DMS 273 (cell line): ENCODE data around the gene POTEF.
A peak's percentile ranks its signal among the peaks of the same experiment; 100 is the strongest.
"Not testable (repeated sequence)": the region's sequence is repeated elsewhere in the genome, so short reads cannot be mapped to it uniquely, and the experiment has no call there.

ENCODE experiments used
- DNase-seq: peaks from one replicate; lab custom pipeline; 2025; ENCODE audit not compliant: unreplicated experiment; lab: John Stamatoyannopoulos, UW

Gene POTEF

GRCh38 chr2:130129120-130129829, at the start of gene POTEF:
Gene POTEF, minus strand, starts transcription at chr2:130129222. Its CDS starts 8,707 bp downstream, at chr2:130120515.
- not testable (repeated sequence) for DNase-seq

- DNase-seq, result not testable (repeated sequence)
These were observed 45.8 kb upstream of the POTEF start for GRCh38 chr2:130174866-130175265.

GRCh38 chr2:130169896-130170295, 40.9 kb upstream of the POTEF start:
- no peak for DNase-seq

GRCh38 chr2:130169163-130169562, 40.1 kb upstream of the POTEF start:
- DNase-seq, result not testable (repeated sequence)

GRCh38 chr2:130166611-130167010, 37.6 kb upstream of the POTEF start:
- not testable (repeated sequence) for DNase-seq

GRCh38 chr2:130165293-130166016, 36.4 kb upstream of the POTEF start:
- no peak for DNase-seq

- no peak for DNase-seq
These were observed 33.9 kb upstream of the POTEF start for GRCh38 chr2:130162968-130163367.

- not testable (repeated sequence) for DNase-seq
These were observed 33.5 kb upstream of the POTEF start for GRCh38 chr2:130162486-130162885.

GRCh38 chr2:130160838-130161705, 32.0 kb upstream of the POTEF start:
- not testable (repeated sequence) for DNase-seq

GRCh38 chr2:130160131-130160530, 31.1 kb upstream of the POTEF start:
- DNase-seq, result no peak

GRCh38 chr2:130159376-130159775, 30.4 kb upstream of the POTEF start:
- not testable (repeated sequence) for DNase-seq

GRCh38 chr2:130158631-130159030, 29.6 kb upstream of the POTEF start:
- no peak for DNase-seq

- not testable (repeated sequence) for DNase-seq
These were observed 28.9 kb upstream of the POTEF start for GRCh38 chr2:130157825-130158514.

- DNase-seq, result peak; percentile 61
These were observed 28.3 kb upstream of the POTEF start for GRCh38 chr2:130157354-130157753.

GRCh38 chr2:130156624-130157004, 27.6 kb upstream of the POTEF start:
- no peak for DNase-seq

GRCh38 chr2:130155956-130156623, 27.1 kb upstream of the POTEF start:
- DNase-seq, result peak; percentile 87

- no peak for DNase-seq
These were observed 26.0 kb upstream of the POTEF start for GRCh38 chr2:130154773-130155765.

- DNase-seq, result not testable (repeated sequence)
These were observed 25.4 kb upstream of the POTEF start for GRCh38 chr2:130154423-130154770.
